Liver (tissue), 9 donors: ENCODE data around the gene RBCK1. TPM values are rescaled to one million over a fixed set of nuclear protein-coding genes. Genes with fewer than 3 reads are reported as not detected.

Source experiments
- DNase-seq: peaks from one replicate; pipeline ENCODE4 v3.0.0-alpha.2; 2017; ENCODE audit warnings: low spot score
- H3K27ac ChIP-seq, 2 donors: one replicate each; pipeline ENCODE4 v1.7.0; 2013; ENCODE audit warnings: inconsistent platforms in 2 of 2, low read length in 2 of 2, control low read depth in 1 of 2, low read depth in 1 of 2, mild to moderate bottlenecking in 1 of 2
- H3K27me3 ChIP-seq, 4 donors: one replicate each; pipeline versions ENCODE4 v1.6.1 to v1.7.0; 2013; ENCODE audit warnings: low read length in 3 of 4, inconsistent platforms in 1 of 4, mild to moderate bottlenecking in 1 of 4, moderate library complexity in 1 of 4; ENCODE audit not compliant: control insufficient read depth in 4 of 4, insufficient read depth in 4 of 4
- H3K36me3 ChIP-seq, 4 donors: one replicate each; pipeline versions ENCODE4 v1.6.1 to v1.7.0; 2013; ENCODE audit warnings: low read length in 3 of 4, mild to moderate bottlenecking in 3 of 4, low read depth in 1 of 4, moderate library complexity in 1 of 4; ENCODE audit not compliant: control insufficient read depth in 4 of 4, insufficient read depth in 3 of 4
- H3K4me1 ChIP-seq, 4 donors: one replicate each; pipeline versions ENCODE4 v1.6.1 to v1.7.0; 2013; ENCODE audit warnings: low read length in 3 of 4, mild to moderate bottlenecking in 3 of 4, moderate library complexity in 1 of 4; ENCODE audit not compliant: control insufficient read depth in 4 of 4, insufficient read depth in 4 of 4
- H3K4me3 ChIP-seq, 3 donors: one replicate each; pipeline versions ENCODE4 v1.6.1 to v1.7.0; 2013; ENCODE audit warnings: low read length in 3 of 3, control low read depth in 1 of 3, low read depth in 1 of 3, mild to moderate bottlenecking in 1 of 3
- H3K9ac ChIP-seq, 2 donors: one replicate each; pipeline ENCODE4 v1.7.0; 2013; ENCODE audit warnings: low read length in 2 of 2, mild to moderate bottlenecking in 2 of 2, moderate library complexity in 2 of 2, control low read depth in 1 of 2, low read depth in 1 of 2
- H3K9me3 ChIP-seq, 4 donors: one replicate each; pipeline versions ENCODE4 v1.6.1 to v1.7.0; 2013; ENCODE audit warnings: low read length in 3 of 4; ENCODE audit not compliant: control insufficient read depth in 4 of 4
- EGR1 ChIP-seq, 2 donors: IDR thresholded peaks; 2 replicates each; pipeline ENCODE4 v1.6.1; 2016 to 2018; ENCODE audit warnings: antibody characterized with exemption in 2 of 2, low read depth in 2 of 2
- FOXA1 ChIP-seq: IDR thresholded peaks from 2 replicates; pipeline ENCODE4 v1.6.1; 2016; ENCODE audit warnings: antibody characterized with exemption
- HNF4A ChIP-seq, 2 donors: conservative IDR thresholded peaks; 2 replicates each; pipeline ENCODE4 v1.6.1; 2016; ENCODE audit warnings: antibody characterized with exemption in 2 of 2, mild to moderate bottlenecking in 2 of 2
- MAX ChIP-seq: IDR thresholded peaks from 2 replicates; pipeline ENCODE4 v1.6.1; 2016; ENCODE audit warnings: antibody characterized with exemption
- RAD21 ChIP-seq, 2 donors: IDR thresholded peaks; 2 replicates each; pipeline ENCODE4 v1.6.1; 2016; ENCODE audit warnings: antibody characterized with exemption in 2 of 2, mild to moderate bottlenecking in 2 of 2
- REST ChIP-seq: IDR thresholded peaks from 2 replicates; pipeline ENCODE4 v1.6.1; 2016; ENCODE audit warnings: antibody characterized with exemption, mild to moderate bottlenecking
- RXRA ChIP-seq, 2 donors: IDR thresholded peaks; 2 replicates each; pipeline ENCODE4 v1.6.1; 2017 to 2018; ENCODE audit warnings: antibody characterized with exemption in 2 of 2, mild to moderate bottlenecking in 1 of 2
- SP1 ChIP-seq: IDR thresholded peaks from 2 replicates; pipeline ENCODE4 v1.6.1; 2018; ENCODE audit warnings: antibody characterized with exemption, mild to moderate bottlenecking
- YY1 ChIP-seq: IDR thresholded peaks from 2 replicates; pipeline ENCODE4 v1.6.1; 2016; ENCODE audit warnings: antibody characterized with exemption, mild to moderate bottlenecking
- WGBS: extraction: QIAGEN DNeasy Blood & Tissue Kit; methylation state at CpG from one replicate; pipeline ENCODE4 v1.1.7; 2013; 5-methylcytosine and 5-hydroxymethylcytosine counted together
- polyA plus RNA-seq, 2 donors: library from polyadenylated mRNA; stranded (reverse) in 1 of 2; unstranded in 1 of 2; fragments of 200-250 nt in 1 of 2; fragments of >200 nt in 1 of 2; fragmentation: Nextera tagmentation in 1 of 2; extraction: Ambion mirVana in 1 of 2; gene quantifications; one replicate each; pipeline versions ENCODE4 v1.2.1 to v1.2.3, GENCODE V29; 2013 to 2015
- total RNA-seq, 2 donors: library from RNA; depleted of rRNA; stranded (reverse); fragments of >200 nt; gene quantifications; one replicate each; pipeline ENCODE4 v1.2.3, GENCODE V29; 2014
- donor health status: healthy.
- donor health status: healthy.
- donor health status: healthy.
- donor health status: healthy.
- donor health status: healthy.

The RBCK1 gene
- total and polyA plus RNA-seq, 4 donors, result 18.0 to 62.6 (median 54.8) TPM

- H3K4me1 ChIP-seq, result peaks cover 2 to 16% (median 10%) of the 10 kb centered on the region in 4 donors
- H3K9ac ChIP-seq, result no peak overlapping the region
- no peaks in the 10 kb centered on the region for H3K9me3 ChIP-seq
- TF ChIP-seq SP1, result no peak
- no peak for TF ChIP-seq FOXA1
- no peak for TF ChIP-seq YY1
- TF ChIP-seq REST, result no peak
- no peaks in the 10 kb centered on the region for H3K27me3 ChIP-seq
- no peaks in the 10 kb centered on the region for H3K36me3 ChIP-seq
- no peak overlapping the region for H3K4me3 ChIP-seq
- no peak overlapping the region for H3K27ac ChIP-seq
- DNase-seq, result no peak
- 88% methylated on average over 9 of the region's 9 CpGs for WGBS
Observed at GRCh38 chr20:364905-365794, 42.9 kb upstream of the RBCK1 start.

GRCh38 chr20:366041-366718, 41.9 kb upstream of the RBCK1 start:
- no peak overlapping the region for H3K9ac ChIP-seq
- H3K4me3 ChIP-seq, result no peak overlapping the region
- DNase-seq, result no peak
- no peaks in the 10 kb centered on the region for H3K36me3 ChIP-seq
- H3K4me1 ChIP-seq, result peaks cover 6 to 26% (median 20%) of the 10 kb centered on the region in 4 donors
- H3K27me3 ChIP-seq, result no peaks in the 10 kb centered on the region
- 56% methylated on average over 7 of the region's 7 CpGs for WGBS
- H3K27ac ChIP-seq, result no peak overlapping the region
- no peaks in the 10 kb centered on the region for H3K9me3 ChIP-seq
- TF ChIP-seq RXRA (IDR thresholded peaks at IDR 0.05) (peak in 1 of 2 donors; percentile 24), SP1 (peak; percentile 38), RAD21 (IDR thresholded peaks at IDR 0.05) (peak in 1 of 2 donors; percentile 21), FOXA1 (no peak), HNF4A (conservative IDR thresholded peaks at IDR 0.05) (peak; percentile 31 to 43), EGR1 (IDR thresholded peaks at IDR 0.05; ENCODE audit: low read depth in 2 of 2) (no peak)

GRCh38 chr20:366719-367485, 41.2 kb upstream of the RBCK1 start:
- H3K4me1 ChIP-seq, result peaks cover 6 to 32% (median 27%) of the 10 kb centered on the region in 4 donors
- H3K4me3 ChIP-seq, result no peak overlapping the region
- no peak overlapping the region for H3K9ac ChIP-seq
- H3K36me3 ChIP-seq, result no peaks in the 10 kb centered on the region
- DNase-seq, result no peak
- no peaks in the 10 kb centered on the region for H3K9me3 ChIP-seq
- TF ChIP-seq FOXA1, result no peak
- no peak for TF ChIP-seq MAX
- no peak overlapping the region for H3K27ac ChIP-seq
- 88% methylated on average over 13 of the region's 13 CpGs for WGBS
- no peaks in the 10 kb centered on the region for H3K27me3 ChIP-seq
